K562 (cell line): Measurements from ENCODE around the gene PRR36. TPM values are rescaled to one million over a fixed set of nuclear protein-coding genes. Genes with fewer than 3 reads are reported as not detected.

ENCODE experiments used
- ATAC-seq: fragments of 200-7000 bp; cut with Tn5 transposase; 3 replicates; pipeline ENCODE4 v1.9.1; 2020; ENCODE audit warnings: moderate library complexity
- BruUV-seq: library from RNA; stranded (reverse); fragments of 400-500 nt; replicated peaks from 2 replicates; lab custom pipeline; 2021; lab: Mats Ljungman, UMichigan
- CTCF ChIA-PET: fragments of 300-600 bp; formaldehyde crosslinking; extraction: SDS; loops from one replicate; lab custom pipeline; 2021; ENCODE audit warnings: low intra/inter-chr PET ratio; lab: Yijun Ruan, JAX
- POLR2A ChIA-PET: fragments of 300-600, 350-650 bp; sonication (Branson Sonifier 250); formaldehyde crosslinking; extraction: SDS; loops from one replicate; lab custom pipeline; 2021; ENCODE audit warnings: antibody characterized with exemption, inconsistent platforms; lab: Yijun Ruan, JAX
- DNase-seq, 4 experiments: peaks; one replicate each; pipeline versions ENCODE4 v3.0.0 to v3.0.0-alpha.2; 2011 to 2018; ENCODE audit warnings: low spot score in 3 of 4, mixed read lengths in 3 of 4; ENCODE audit errors: extremely low read depth in 1 of 4
- FAIRE-seq: peaks from 2 replicates; lab custom pipeline; 2011; peaks lifted over from hg19 to GRCh38; lab: Jason Lieb, UNC
- H2AFZ ChIP-seq: 2 replicates; pipeline ENCODE4 v1.6.0; 2011; ENCODE audit warnings: low read depth, low read length, control low read depth, inconsistent platforms
- H3K27ac ChIP-seq: fragments of 200-600 bp; 3 replicates; pipeline ENCODE4 v1.8.0; 2011; ENCODE audit warnings: low read depth, mild to moderate bottlenecking, control low read depth, inconsistent platforms, low read length, moderate library complexity, mixed read lengths; ENCODE audit errors: extremely low read depth
- H3K27me3 ChIP-seq, 2 experiments: fragments of 300-600 bp in 1 of 2; 2 replicates in 1 of 2; 3 replicates in 1 of 2; pipeline versions ENCODE4 v1.6.0 to v1.8.0; 2011; ENCODE audit warnings: inconsistent platforms in 2 of 2, low read length in 2 of 2, mild to moderate bottlenecking in 1 of 2, mixed read lengths in 1 of 2, moderate library complexity in 1 of 2; ENCODE audit not compliant: control insufficient read depth in 2 of 2, insufficient read depth in 2 of 2
- H3K36me3 ChIP-seq: fragments of 300-600 bp; 3 replicates; pipeline ENCODE4 v1.8.0; 2011; ENCODE audit warnings: mild to moderate bottlenecking, low read length, inconsistent platforms; ENCODE audit not compliant: control insufficient read depth, insufficient read depth
- H3K4me1 ChIP-seq, 2 experiments: fragments of 200-600 bp in 1 of 2; replicated peaks in 1 of 2; 2 replicates in 1 of 2; 3 replicates in 1 of 2; pipeline versions ENCODE4 v1.5.1 to v1.8.0; 2011; ENCODE audit warnings: inconsistent platforms in 2 of 2, low read length in 2 of 2, mild to moderate bottlenecking in 1 of 2, mixed read lengths in 1 of 2, moderate library complexity in 1 of 2; ENCODE audit not compliant: control insufficient read depth in 2 of 2, insufficient read depth in 2 of 2
- H3K4me2 ChIP-seq: 2 replicates; pipeline ENCODE4 v1.6.1; 2011; ENCODE audit warnings: low read length, control low read depth, inconsistent platforms, mixed read lengths; ENCODE audit not compliant: insufficient read depth
- H3K4me3 ChIP-seq: fragments of 200-600 bp; sonication (generic), shearing (Covaris generic); 2 replicates; pipeline ENCODE4 v1.5.1; 2016; ENCODE audit warnings: control low read depth, inconsistent platforms
- H3K79me2 ChIP-seq: fragments of 200-600 bp; 3 replicates; pipeline ENCODE4 v1.8.0; 2011; ENCODE audit warnings: low read length, inconsistent platforms; ENCODE audit not compliant: control insufficient read depth, insufficient read depth
- H3K9ac ChIP-seq, 2 experiments: 2 replicates each; pipeline versions ENCODE4 v1.6.0 to v1.6.1; 2011; ENCODE audit warnings: low read depth in 2 of 2, low read length in 2 of 2, control low read depth in 1 of 2, inconsistent platforms in 1 of 2, mild to moderate bottlenecking in 1 of 2, mixed read lengths in 1 of 2; ENCODE audit not compliant: insufficient read depth in 1 of 2
- H3K9me1 ChIP-seq: one replicate; pipeline ENCODE4 v1.6.0; 2011; ENCODE audit warnings: inconsistent platforms, mild to moderate bottlenecking, low read length, moderate library complexity; ENCODE audit not compliant: control insufficient read depth, insufficient read depth
- H3K9me3 ChIP-seq: replicated peaks from 2 replicates; pipeline ENCODE4 v1.5.1; 2011; ENCODE audit warnings: low read depth, low read length, inconsistent platforms; ENCODE audit not compliant: control insufficient read depth, insufficient read depth
- H4K20me1 ChIP-seq: replicated peaks from 2 replicates; pipeline ENCODE4 v1.6.1; 2011; ENCODE audit warnings: low read length, inconsistent platforms, mixed read lengths; ENCODE audit not compliant: control insufficient read depth, insufficient read depth
- GATA2 ChIP-seq: sonication (generic); formaldehyde crosslinking; IDR thresholded peaks from 2 replicates; pipeline ENCODE4 v1.4.0; 2020; ENCODE audit warnings: mild to moderate bottlenecking, missing genetic modification reagents
- TAF9B ChIP-seq: fragments of 450-650 bp; IDR thresholded peaks from 2 replicates; pipeline ENCODE4 v1.6.1; 2018; ENCODE audit warnings: mild to moderate bottlenecking; ENCODE audit not compliant: partially characterized antibody
- ZBTB33 ChIP-seq: sonication (generic); formaldehyde crosslinking; IDR thresholded peaks from 2 replicates; pipeline ENCODE4 v1.8.1; 2023; ENCODE audit warnings: mild to moderate bottlenecking, missing genetic modification reagents
- ZNF3 ChIP-seq: fragments of 250-450 bp; sonication (Bioruptor Pico); IDR thresholded peaks from 2 replicates; pipeline ENCODE4 v1.5.0; 2021; ENCODE audit warnings: mild to moderate bottlenecking, moderate library complexity
- ZSCAN29 ChIP-seq: fragments of 450-650 bp; IDR thresholded peaks from 2 replicates; pipeline ENCODE4 v1.6.1; 2017
- WGBS: fragments of 100-300 bp; shearing (Covaris generic); methylation state at CpG from one replicate; pipeline ENCODE4 v1.1.6; 2016; ENCODE audit warnings: low coverage, mixed read lengths; ENCODE audit not compliant: insufficient coverage; ENCODE audit errors: missing lambda C conversion rate; 5-methylcytosine and 5-hydroxymethylcytosine counted together
- in situ Hi-C: fragments of 300-500 bp; cut with MboI; formaldehyde crosslinking; loops from 4 replicates; pipeline ENCODE4 v1.15.0; 2018; ENCODE audit warnings: inconsistent platforms, mixed read lengths
- intact Hi-C: fragments of 100-400 bp; cut with micrococcal nuclease; formaldehyde crosslinking; loops from 2 replicates; pipeline ENCODE4 v1.14.2; 2022
- polyA plus RNA-seq, 8 experiments: library from polyadenylated mRNA; depleted of rRNA in 4 of 8; stranded (reverse) in 5 of 8; unstranded in 3 of 8; fragments of >200 nt; fragmentation: Nextera tagmentation in 2 of 8; fragmentation: Illumina TruSeq in 1 of 8; extraction: Ambion mirVana in 2 of 8; extraction: Trizol in 1 of 8; gene quantifications; 2 replicates each; pipeline versions ENCODE4 v1.2.1 to v1.2.3, GENCODE V29; 2011 to 2014; ENCODE audit warnings: inconsistent platforms in 1 of 8, missing spikeins in 1 of 8
- total RNA-seq, 7 experiments: library from RNA; depleted of rRNA in 6 of 7; stranded (reverse); fragments of >200 nt in 6 of 7; fragmentation: Illumina TruSeq in 2 of 7; extraction: Trizol in 2 of 7; gene quantifications; 2 replicates each; pipeline versions ENCODE4 v1.2.1 to v1.2.3, GENCODE V29; 2011 to 2021; ENCODE audit warnings: low replicate concordance in 1 of 7

PRR36 gene
- total and polyA plus RNA-seq, 9 of the 15 experiments (the other 6 are each of a cell fraction or from before 2014, with no cell fraction given): 0.05 to 0.42 (median 0.06) TPM; not detected in 6

GRCh38 chr19:7866399-7867091 is 7.6 kb downstream of the PRR36 start:
- DNase-seq (no peak), FAIRE-seq (no peak), ATAC-seq (no peak)
- Histone ChIP-seq H3K79me2 (no peaks in the 10 kb centered on the region), H3K4me3 (no peak overlapping the region), H3K36me3 (no peaks in the 10 kb centered on the region), H3K9me3 (no peaks in the 10 kb centered on the region), H2AFZ (no peak overlapping the region), H3K27ac (no peak overlapping the region), H4K20me1 (peaks cover 6% of the 10 kb centered on the region; the same call in 1 of the 2 replicates), H3K27me3 (no peaks in the 10 kb centered on the region; a peak in 1 of 5 replicates), H3K4me2 (no peak overlapping the region), H3K4me1 (peaks cover 17 to 85% of the 10 kb centered on the region in 2 experiments), H3K9me1 (no peaks in the 10 kb centered on the region), H3K9ac (peak overlapping the region in 1 of 2 experiments; percentile 61; a peak in 2 of 4 replicates)
- in situ Hi-C loops: no loop called here
- TF ChIP-seq ZBTB33 (CRISPR knock-in tag) (peak; percentile 83), GATA2 (CRISPR knock-in tag) (no peak), TAF9B (no peak), ZNF3 (CRISPR knock-in tag) (no peak), ZSCAN29 (no peak)
- intact Hi-C loops: no loop called here
- CTCF ChIA-PET: no interaction called here
- BruUV-seq: no TSS peak
- 62% methylated on average over 11 of the region's 12 CpGs for WGBS
- POLR2A ChIA-PET: interaction anchor here (1.7 kb wide), 1 partner anchor 24 kb away, joined by 4 read pairs; no protein-coding TSS in a partner anchor
